Breast epithelium (tissue), 3 donors: ENCODE measurements around the gene GLMN.

Experiments
- POLR2A ChIP-seq: fragments of 450-650 bp; IDR thresholded peaks from one replicate; pipeline ENCODE4 v1.6.1; 2016; ENCODE audit warnings: antibody characterized with exemption, mild to moderate bottlenecking, moderate library complexity
- POLR2AphosphoS5 ChIP-seq, 3 donors: sonication (generic); formaldehyde crosslinking; IDR thresholded peaks; one replicate each; pipeline ENCODE4 v1.6.1; 2017; ENCODE audit warnings: antibody characterized with exemption in 3 of 3
- TF ChIP-seq, protein P1 (sequence below), 3 donors: fragments of 450-650 bp; IDR thresholded peaks; one replicate each; pipeline ENCODE4 v1.5.1; 2016 to 2017; ENCODE audit warnings: antibody characterized with exemption in 3 of 3, mild to moderate bottlenecking in 3 of 3, moderate library complexity in 3 of 3

DNA sequence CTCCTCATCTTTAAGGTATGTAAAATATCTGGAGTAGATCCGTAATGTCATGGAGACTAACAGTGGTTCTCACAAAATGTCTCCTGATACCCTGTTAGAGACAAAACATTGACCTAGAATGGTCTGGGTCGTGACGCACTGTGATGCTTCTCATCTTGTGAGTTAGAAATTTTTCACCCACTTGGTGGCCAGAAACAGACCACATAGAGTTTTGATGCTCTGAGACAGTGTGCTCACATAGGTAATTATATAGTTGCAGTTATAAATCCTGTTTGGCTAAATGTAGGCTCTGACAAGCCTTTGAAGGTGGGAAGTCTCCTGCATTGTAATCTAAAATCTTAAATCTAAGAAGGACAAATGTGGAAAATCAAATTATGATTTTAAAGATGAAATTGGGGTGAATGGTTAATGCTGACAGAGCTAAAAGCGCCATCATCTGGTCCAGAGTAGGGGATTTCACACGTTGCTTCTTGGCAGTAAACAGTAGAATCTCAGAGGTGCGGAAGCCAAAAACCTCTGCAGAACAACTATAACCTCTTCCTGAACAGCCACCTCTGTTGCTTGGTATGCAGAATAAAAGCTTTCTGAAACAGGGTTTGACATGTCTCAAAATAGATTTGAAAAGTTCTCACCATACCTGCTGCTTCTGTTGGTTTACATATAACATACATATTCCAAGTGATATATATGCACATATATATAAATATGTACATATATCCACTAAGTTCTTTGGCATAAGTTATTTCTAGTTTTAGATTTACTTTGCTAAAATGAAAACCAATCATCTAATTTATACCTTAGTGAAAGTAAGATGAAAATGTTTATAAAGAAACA, 17.2 kb upstream of the GLMN start:
- no peak for TF ChIP-seq POLR2A
- TF ChIP-seq, protein P1, sequence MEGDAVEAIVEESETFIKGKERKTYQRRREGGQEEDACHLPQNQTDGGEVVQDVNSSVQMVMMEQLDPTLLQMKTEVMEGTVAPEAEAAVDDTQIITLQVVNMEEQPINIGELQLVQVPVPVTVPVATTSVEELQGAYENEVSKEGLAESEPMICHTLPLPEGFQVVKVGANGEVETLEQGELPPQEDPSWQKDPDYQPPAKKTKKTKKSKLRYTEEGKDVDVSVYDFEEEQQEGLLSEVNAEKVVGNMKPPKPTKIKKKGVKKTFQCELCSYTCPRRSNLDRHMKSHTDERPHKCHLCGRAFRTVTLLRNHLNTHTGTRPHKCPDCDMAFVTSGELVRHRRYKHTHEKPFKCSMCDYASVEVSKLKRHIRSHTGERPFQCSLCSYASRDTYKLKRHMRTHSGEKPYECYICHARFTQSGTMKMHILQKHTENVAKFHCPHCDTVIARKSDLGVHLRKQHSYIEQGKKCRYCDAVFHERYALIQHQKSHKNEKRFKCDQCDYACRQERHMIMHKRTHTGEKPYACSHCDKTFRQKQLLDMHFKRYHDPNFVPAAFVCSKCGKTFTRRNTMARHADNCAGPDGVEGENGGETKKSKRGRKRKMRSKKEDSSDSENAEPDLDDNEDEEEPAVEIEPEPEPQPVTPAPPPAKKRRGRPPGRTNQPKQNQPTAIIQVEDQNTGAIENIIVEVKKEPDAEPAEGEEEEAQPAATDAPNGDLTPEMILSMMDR (IDR thresholded peaks at IDR 0.05), result no peak
- no peak for TF ChIP-seq POLR2AphosphoS5 (IDR thresholded peaks at IDR 0.05)
